Type B pancreatic cell (in vitro differentiated cells): ENCODE data around the gene CHCHD4. TPM values are rescaled to one million over a fixed set of nuclear protein-coding genes. Genes with fewer than 3 reads are reported as not detected.

Source experiments
- DNase-seq: peaks from one replicate; pipeline ENCODE4 v3.0.0; 2021; ENCODE audit warnings: mixed read lengths; ENCODE audit not compliant: unreplicated experiment; ENCODE audit errors: extremely low spot score
- H3K27ac Mint-ChIP-seq: 2 replicates; pipeline ENCODE4 v1.8.0; 2021; ENCODE audit warnings: mild to moderate bottlenecking, mixed read lengths
- H3K27me3 Mint-ChIP-seq: 2 replicates; pipeline ENCODE4 v1.8.0; 2021; ENCODE audit warnings: mixed read lengths
- H3K36me3 Mint-ChIP-seq: 2 replicates; pipeline ENCODE4 v1.8.0; 2021; ENCODE audit warnings: mixed read lengths
- H3K4me1 Mint-ChIP-seq: one replicate; pipeline ENCODE4 v1.8.0; 2021; ENCODE audit warnings: mixed read lengths; ENCODE audit not compliant: unreplicated experiment
- H3K4me3 Mint-ChIP-seq: 2 replicates; pipeline ENCODE4 v1.8.0; 2021; ENCODE audit warnings: mild to moderate bottlenecking, mixed read lengths
- H3K9me3 Mint-ChIP-seq: 2 replicates; pipeline ENCODE4 v1.8.0; 2021; ENCODE audit warnings: mixed read lengths
- CTCF ChIP-seq: fragments of 200-600 bp; sonication (generic); conservative IDR thresholded peaks from 2 replicates; pipeline ENCODE4 v1.5.0; 2021; ENCODE audit warnings: antibody characterized with exemption, mild to moderate bottlenecking
- total RNA-seq: library from RNA; stranded (reverse); gene quantifications from 2 replicates; pipeline ENCODE4 v1.2.1, GENCODE V29; 2021; ENCODE audit warnings: low replicate concordance

CHCHD4 gene
- total RNA-seq, 1 donor from 2014 or later: 14.1 TPM

DNA sequence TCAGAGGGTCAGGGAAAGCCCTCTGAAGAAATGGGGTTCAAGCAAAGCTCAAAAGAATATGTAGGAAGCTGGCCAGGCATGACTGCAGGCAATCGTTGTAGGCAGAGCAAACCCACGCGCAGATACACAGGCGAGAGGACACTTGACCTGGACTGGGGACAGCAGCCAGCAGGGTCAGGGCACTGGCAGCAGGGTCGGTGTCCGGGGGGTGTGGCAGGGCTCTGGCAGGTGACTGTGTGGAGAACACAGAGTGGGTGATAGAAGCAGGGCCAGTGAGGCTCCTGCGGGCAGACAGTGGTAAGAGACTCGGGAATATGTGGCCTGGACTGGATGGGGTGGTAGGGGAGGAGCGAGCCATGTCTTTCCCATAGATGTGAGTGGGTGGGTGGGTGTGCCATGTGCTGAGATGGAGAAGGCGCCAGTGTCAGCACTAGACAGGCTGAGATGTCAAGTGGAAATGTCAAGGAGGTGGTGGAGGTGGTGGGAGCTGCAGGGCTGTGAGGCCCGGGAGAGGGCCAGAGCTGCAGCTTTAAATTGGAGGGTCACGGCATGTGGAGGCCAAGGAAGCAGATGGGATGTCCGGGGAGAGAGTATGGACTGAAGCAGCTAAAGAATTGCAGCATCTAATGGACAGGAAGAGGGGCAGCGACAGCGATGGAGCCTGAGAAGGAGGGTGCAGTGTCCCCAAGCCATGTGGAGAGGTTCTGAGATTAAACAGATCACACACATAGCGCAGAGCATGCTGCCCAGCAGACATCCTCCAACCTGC lies 13.6 kb upstream of the CHCHD4 start:
- H3K9me3 Mint-ChIP-seq: no peaks in the 10 kb centered on the region
- no peak for TF ChIP-seq CTCF
- peaks cover 8% of the 10 kb centered on the region for H3K4me1 Mint-ChIP-seq
- H3K27me3 Mint-ChIP-seq: no peaks in the 10 kb centered on the region
- peaks cover 9% of the 10 kb centered on the region for H3K36me3 Mint-ChIP-seq
- H3K4me3 Mint-ChIP-seq: no peak overlapping the region
- no peak overlapping the region for H3K27ac Mint-ChIP-seq
- no peak for DNase-seq

- DNase-seq: no peak
- H3K27me3 Mint-ChIP-seq: no peaks in the 10 kb centered on the region
- TF ChIP-seq CTCF: no peak
- H3K36me3 Mint-ChIP-seq: peaks cover 9% of the 10 kb centered on the region
- no peaks in the 10 kb centered on the region for H3K9me3 Mint-ChIP-seq
- H3K27ac Mint-ChIP-seq: no peak overlapping the region
- H3K4me1 Mint-ChIP-seq: peaks cover under 1% of the 10 kb centered on the region
- no peak overlapping the region for H3K4me3 Mint-ChIP-seq
These were observed 12.8 kb upstream of the CHCHD4 start for GRCh38 chr3:14137445-14137844.

DNA sequence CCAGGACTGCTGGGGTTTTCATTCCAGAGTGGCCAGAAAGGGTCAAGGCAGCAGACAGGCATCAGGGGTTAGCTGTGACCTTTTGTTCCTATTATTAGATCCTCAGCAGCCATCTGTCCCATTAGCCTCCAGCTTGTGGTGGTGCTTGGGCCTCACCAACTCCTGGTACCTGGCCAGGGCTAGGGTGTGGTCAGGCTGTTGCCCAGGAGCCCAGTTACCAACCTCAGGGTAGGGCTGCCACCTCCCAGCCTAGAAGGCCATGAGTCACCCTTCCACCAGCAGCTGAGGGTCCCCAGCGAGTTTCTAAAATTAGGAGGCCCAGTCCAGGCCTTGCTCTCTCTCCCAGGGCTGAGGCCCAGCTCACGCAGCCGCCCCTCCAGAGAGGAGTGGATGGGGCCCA lies 12.3 kb upstream of the CHCHD4 start:
- Mint-ChIP-seq H3K9me3 (no peaks in the 10 kb centered on the region), H3K36me3 (peaks cover 8% of the 10 kb centered on the region), H3K4me1 (no peaks in the 10 kb centered on the region), H3K4me3 (no peak overlapping the region), H3K27me3 (no peaks in the 10 kb centered on the region), H3K27ac (no peak overlapping the region)
- no peak for DNase-seq
- no peak for TF ChIP-seq CTCF

DNA sequence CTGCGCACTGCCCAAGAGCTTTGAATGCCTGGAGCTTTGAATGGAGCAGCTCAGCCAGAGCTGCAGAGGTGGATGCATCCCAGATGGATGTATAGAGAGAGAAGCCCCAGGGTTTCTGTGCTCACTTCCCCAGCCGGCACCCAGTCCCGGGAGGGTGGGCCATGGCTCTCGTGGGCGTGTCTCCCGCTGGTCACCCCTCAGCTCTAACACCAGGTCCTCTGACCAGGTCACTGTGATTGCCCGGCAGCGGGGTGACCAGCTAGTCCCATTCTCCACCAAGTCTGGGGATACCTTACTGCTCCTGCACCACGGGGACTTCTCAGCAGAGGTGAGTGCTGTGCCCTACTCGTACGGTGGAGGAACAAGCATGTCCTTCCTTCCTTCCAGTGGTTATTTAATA lies 10.9 kb upstream of the CHCHD4 start:
- H3K27ac Mint-ChIP-seq: no peak overlapping the region
- H3K27me3 Mint-ChIP-seq: no peaks in the 10 kb centered on the region

DNA sequence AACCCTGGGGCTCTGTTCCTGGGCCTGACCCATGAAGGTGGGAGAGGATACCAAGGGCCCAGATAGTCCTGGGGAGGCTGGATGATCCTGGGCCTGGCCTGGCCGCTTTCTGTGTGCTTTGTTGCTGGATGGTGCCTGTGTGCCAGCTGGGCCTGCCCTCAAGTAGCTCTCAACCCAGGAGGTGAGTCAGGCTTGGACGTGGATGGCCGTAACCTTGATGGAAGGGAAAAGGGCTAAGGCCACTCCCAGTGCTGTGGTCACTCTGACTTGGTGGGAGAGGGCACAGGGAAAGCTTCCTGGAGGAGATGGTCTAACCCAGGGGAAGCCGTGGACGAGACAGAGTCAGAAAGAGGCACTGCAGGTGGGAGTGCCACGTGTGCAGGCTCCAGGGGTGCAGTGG lies 9.6 kb upstream of the CHCHD4 start:
- peaks cover 12% of the 10 kb centered on the region for H3K36me3 Mint-ChIP-seq
- no peak for TF ChIP-seq CTCF
- no peak overlapping the region for H3K27ac Mint-ChIP-seq
- no peaks in the 10 kb centered on the region for H3K4me1 Mint-ChIP-seq
- H3K4me3 Mint-ChIP-seq: no peak overlapping the region
- H3K27me3 Mint-ChIP-seq: no peaks in the 10 kb centered on the region
- H3K9me3 Mint-ChIP-seq: no peaks in the 10 kb centered on the region
- no peak for DNase-seq

More for the DNA sequence above, 10.9 kb upstream of the CHCHD4 start:
- no peak for TF ChIP-seq CTCF
- Mint-ChIP-seq H3K4me1 (no peaks in the 10 kb centered on the region), H3K9me3 (no peaks in the 10 kb centered on the region), H3K4me3 (no peak overlapping the region), H3K36me3 (peaks cover 12% of the 10 kb centered on the region)
- no peak for DNase-seq
